Astrocyte (in vitro differentiated cells and primary cell): ENCODE data around the gene SPHK2. TPM values are rescaled to one million over a fixed set of nuclear protein-coding genes. Genes with fewer than 3 reads are reported as not detected.

Experiments used
- DNase-seq: peaks from one replicate; pipeline ENCODE4 v3.0.0-alpha.2; 2010; ENCODE audit warnings: low read depth
- FAIRE-seq: peaks from 2 replicates; lab custom pipeline; 2011; peaks lifted over from hg19 to GRCh38; lab: Jason Lieb, UNC
- H2AFZ ChIP-seq: 2 replicates; pipeline ENCODE4 v1.6.0; 2012; ENCODE audit warnings: low read depth, low read length, inconsistent platforms
- H3K27ac ChIP-seq: 2 replicates; pipeline ENCODE4 v1.5.1; 2011; ENCODE audit warnings: low read depth, low read length, inconsistent platforms
- H3K27me3 ChIP-seq: 2 replicates; pipeline ENCODE4 v1.6.0; 2011; ENCODE audit warnings: low read length, inconsistent platforms; ENCODE audit not compliant: insufficient read depth
- H3K36me3 ChIP-seq: 2 replicates; pipeline ENCODE4 v1.5.1; 2011; ENCODE audit warnings: low read length, inconsistent platforms; ENCODE audit not compliant: insufficient read depth
- H3K4me1 ChIP-seq: 2 replicates; pipeline ENCODE4 v1.5.1; 2011; ENCODE audit warnings: low read length, inconsistent platforms; ENCODE audit not compliant: insufficient read depth
- H3K4me2 ChIP-seq: 2 replicates; pipeline ENCODE4 v1.6.0; 2012; ENCODE audit warnings: low read length, inconsistent platforms
- H3K4me3 ChIP-seq: 2 replicates; pipeline ENCODE4 v1.5.1; 2011; ENCODE audit warnings: low read depth, mild to moderate bottlenecking, low read length, inconsistent platforms; ENCODE audit not compliant: insufficient read depth
- H3K79me2 ChIP-seq: 2 replicates; pipeline ENCODE4 v1.6.0; 2012; ENCODE audit warnings: mild to moderate bottlenecking, low read length, inconsistent platforms; ENCODE audit not compliant: insufficient read depth
- H3K9ac ChIP-seq: 2 replicates; pipeline ENCODE4 v1.6.0; 2012; ENCODE audit warnings: mild to moderate bottlenecking, low read length, inconsistent platforms
- H3K9me3 ChIP-seq: 2 replicates; pipeline ENCODE4 v1.5.1; 2012; ENCODE audit warnings: low read depth, mild to moderate bottlenecking, low read length, inconsistent platforms; ENCODE audit not compliant: insufficient read depth
- H4K20me1 ChIP-seq: 2 replicates; pipeline ENCODE4 v1.6.0; 2012; ENCODE audit warnings: low read length, inconsistent platforms; ENCODE audit not compliant: insufficient read depth
- H3K27ac Mint-ChIP-seq: one replicate; pipeline ENCODE4 v1.8.0; 2021; ENCODE audit warnings: mild to moderate bottlenecking, mixed read lengths; ENCODE audit not compliant: unreplicated experiment
- H3K27me3 Mint-ChIP-seq: one replicate; pipeline ENCODE4 v1.8.0; 2021; ENCODE audit warnings: low read depth, mixed read lengths; ENCODE audit not compliant: unreplicated experiment
- H3K36me3 Mint-ChIP-seq: one replicate; pipeline ENCODE4 v1.8.0; 2021; ENCODE audit warnings: low read depth, mixed read lengths; ENCODE audit not compliant: unreplicated experiment
- H3K4me1 Mint-ChIP-seq: one replicate; pipeline ENCODE4 v1.8.0; 2021; ENCODE audit warnings: low read depth, mixed read lengths; ENCODE audit not compliant: unreplicated experiment
- H3K4me3 Mint-ChIP-seq: one replicate; pipeline ENCODE4 v1.8.0; 2021; ENCODE audit warnings: mild to moderate bottlenecking, moderate library complexity, mixed read lengths; ENCODE audit not compliant: unreplicated experiment
- H3K9me3 Mint-ChIP-seq: one replicate; pipeline ENCODE4 v1.8.0; 2021; ENCODE audit warnings: mild to moderate bottlenecking, mixed read lengths; ENCODE audit not compliant: unreplicated experiment
- CTCF ChIP-seq: IDR thresholded peaks from 2 replicates; pipeline ENCODE4 v1.5.1; 2011; ENCODE audit warnings: low read depth, mild to moderate bottlenecking, inconsistent platforms, low read length, moderate library complexity; ENCODE audit not compliant: insufficient read depth
- EZH2 ChIP-seq: IDR thresholded peaks from 2 replicates; pipeline ENCODE4 v1.6.1; 2012; ENCODE audit warnings: mild to moderate bottlenecking, low read length, inconsistent platforms; ENCODE audit not compliant: insufficient read depth
- total RNA-seq: library from RNA; stranded (reverse); gene quantifications from 2 replicates; pipeline ENCODE4 v1.2.1, GENCODE V29; 2021

The SPHK2 gene
- total RNA-seq, 1 donor from 2014 or later, result 29.4 TPM

GRCh38 chr19:48603449-48603848, 15.9 kb upstream of the SPHK2 start:
- Histone ChIP-seq H3K4me3 (no peak overlapping the region), H3K36me3 (no peaks in the 10 kb centered on the region), H3K9ac (no peak overlapping the region), H3K4me2 (no peak overlapping the region), H3K9me3 (no peaks in the 10 kb centered on the region), H2AFZ (no peak overlapping the region), H3K4me1 (no peaks in the 10 kb centered on the region), H3K79me2 (no peaks in the 10 kb centered on the region), H3K27me3 (no peaks in the 10 kb centered on the region), H4K20me1 (no peaks in the 10 kb centered on the region), H3K27ac (no peak overlapping the region)
- Mint-ChIP-seq H3K4me1 (no peaks in the 10 kb centered on the region), H3K27me3 (peaks cover 4% of the 10 kb centered on the region), H3K4me3 (no peak overlapping the region), H3K36me3 (peaks cover 1% of the 10 kb centered on the region), H3K9me3 (no peaks in the 10 kb centered on the region), H3K27ac (no peak overlapping the region)
- TF ChIP-seq EZH2 (no peak), CTCF (no peak)
- no peak for DNase-seq
- no peak for FAIRE-seq

DNA sequence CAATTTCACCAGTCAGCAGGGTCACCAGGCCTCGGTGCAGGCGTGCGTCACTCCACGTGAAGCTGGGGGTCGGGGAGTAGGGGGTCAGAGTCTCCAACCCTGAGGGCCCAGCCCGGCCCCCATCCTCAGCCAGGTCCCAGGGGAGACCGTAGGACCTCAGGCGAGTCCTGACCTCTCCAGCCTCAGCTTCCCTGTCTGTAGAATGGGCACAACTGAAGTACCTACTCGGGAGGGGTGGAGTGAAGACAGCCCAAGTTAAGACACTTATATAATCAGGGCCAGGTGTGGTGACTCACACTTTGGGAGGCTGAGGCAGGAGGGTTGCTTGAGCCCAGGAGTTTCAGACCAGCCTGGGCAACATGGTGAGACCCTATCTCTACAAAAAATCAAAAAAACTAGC, 15.5 kb upstream of the SPHK2 start:
- Histone ChIP-seq H3K4me2 (no peak overlapping the region), H3K4me1 (no peaks in the 10 kb centered on the region), H3K9me3 (no peaks in the 10 kb centered on the region), H3K36me3 (no peaks in the 10 kb centered on the region), H2AFZ (no peak overlapping the region), H3K79me2 (no peaks in the 10 kb centered on the region), H3K27ac (no peak overlapping the region), H3K27me3 (no peaks in the 10 kb centered on the region), H3K9ac (no peak overlapping the region), H3K4me3 (no peak overlapping the region), H4K20me1 (no peaks in the 10 kb centered on the region)
- Mint-ChIP-seq H3K27me3 (peaks cover under 1% of the 10 kb centered on the region), H3K27ac (no peak overlapping the region), H3K9me3 (no peaks in the 10 kb centered on the region), H3K4me3 (no peak overlapping the region), H3K36me3 (peaks cover 1% of the 10 kb centered on the region), H3K4me1 (no peaks in the 10 kb centered on the region)
- DNase-seq, result no peak
- no peak for TF ChIP-seq CTCF
- TF ChIP-seq EZH2, result no peak
- no peak for FAIRE-seq

DNA sequence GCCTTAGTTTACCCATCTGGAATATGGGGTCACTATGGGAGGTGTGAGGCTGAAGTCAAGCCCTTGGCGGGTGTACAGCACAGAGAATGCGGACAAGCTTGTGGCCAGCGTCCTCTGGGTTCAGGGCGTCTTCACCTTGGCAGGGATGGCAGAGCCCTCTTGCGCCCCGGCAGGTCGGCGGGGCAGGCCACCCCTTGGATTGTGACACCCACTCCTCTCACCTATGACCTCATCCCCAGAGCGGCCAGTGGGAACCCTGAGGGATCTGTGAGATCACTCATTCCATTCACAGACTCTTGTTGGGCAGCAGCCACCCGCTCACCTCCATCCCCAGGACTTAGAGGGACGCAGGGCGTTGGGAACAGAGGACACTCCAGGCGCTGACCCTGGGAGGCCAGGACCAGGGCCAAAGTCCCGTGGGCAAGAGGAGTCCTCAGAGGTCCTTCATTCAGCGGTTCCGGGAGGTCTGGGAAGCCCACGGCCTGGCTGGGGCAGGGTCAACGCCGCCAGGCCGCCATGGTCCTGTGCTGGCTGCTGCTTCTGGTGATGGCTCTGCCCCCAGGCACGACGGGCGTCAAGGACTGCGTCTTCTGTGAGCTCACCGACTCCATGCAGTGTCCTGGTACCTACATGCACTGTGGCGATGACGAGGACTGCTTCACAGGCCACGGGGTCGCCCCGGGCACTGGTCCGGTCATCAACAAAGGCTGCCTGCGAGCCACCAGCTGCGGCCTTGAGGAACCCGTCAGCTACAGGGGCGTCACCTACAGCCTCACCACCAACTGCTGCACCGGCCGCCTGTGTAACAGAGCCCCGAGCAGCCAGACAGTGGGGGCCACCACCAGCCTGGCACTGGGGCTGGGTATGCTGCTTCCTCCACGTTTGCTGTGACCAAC, 12.6 kb upstream of the SPHK2 start, which contains the start of gene SPACA4:
TSS of gene SPACA4 (plus strand) at position 280 of the 896 bp plus-strand sequence. CDS start at position 517, 237 bp downstream.
- H2AFZ ChIP-seq, result no peak within 1 kb of the TSS
- Mint-ChIP-seq H3K4me3 (no peak within 1 kb of the TSS), H3K4me1 (no peaks in the 10 kb centered on the region), H3K9me3 (no peaks in the 10 kb centered on the region), H3K27me3 (no peaks in the 10 kb centered on the region), H3K36me3 (peaks cover 1% of the 10 kb centered on the region), H3K27ac (no peak within 1 kb of the TSS)
- FAIRE-seq (no peak), DNase-seq (no peak)
- no peaks in the 10 kb centered on the region for H3K9me3 ChIP-seq
- TF ChIP-seq EZH2, result no peak
- TF ChIP-seq CTCF, result no peak
- H3K36me3 ChIP-seq, result no peaks in the 10 kb centered on the region
- H3K4me2 ChIP-seq, result no peak within 1 kb of the TSS
- H3K27ac ChIP-seq, result no peak within 1 kb of the TSS
- no peaks in the 10 kb centered on the region for H3K27me3 ChIP-seq
- H4K20me1 ChIP-seq, result no peaks in the 10 kb centered on the region
- no peaks in the 10 kb centered on the region for H3K4me1 ChIP-seq
- H3K4me3 ChIP-seq, result no peak within 1 kb of the TSS
- H3K9ac ChIP-seq, result no peak within 1 kb of the TSS
- H3K79me2 ChIP-seq, result no peaks in the 10 kb centered on the region
